Stomach smooth muscle (tissue), 2 donors: ENCODE measurements around the gene ZBTB20.

ENCODE experiments used
- H3K27ac ChIP-seq: one replicate; pipeline ENCODE4 v1.7.0; 2013; ENCODE audit warnings: mild to moderate bottlenecking, low read length, inconsistent platforms
- H3K27me3 ChIP-seq, 2 donors: one replicate each; pipeline ENCODE4 v1.7.0; 2013; ENCODE audit warnings: low read length in 2 of 2; ENCODE audit not compliant: insufficient read depth in 2 of 2, control insufficient read depth in 1 of 2
- H3K36me3 ChIP-seq, 2 donors: one replicate each; pipeline ENCODE4 v1.7.0; 2013; ENCODE audit warnings: low read length in 2 of 2; ENCODE audit not compliant: control insufficient read depth in 2 of 2, insufficient read depth in 2 of 2
- H3K4me1 ChIP-seq: one replicate; pipeline ENCODE4 v1.7.0; 2013; ENCODE audit warnings: low read length; ENCODE audit not compliant: control insufficient read depth, insufficient read depth
- H3K4me3 ChIP-seq, 2 donors: one replicate each; pipeline ENCODE4 v1.7.0; 2013; ENCODE audit warnings: low read length in 2 of 2
- H3K9ac ChIP-seq, 2 donors: one replicate each; pipeline ENCODE4 v1.7.0; 2013; ENCODE audit warnings: low read length in 2 of 2, mild to moderate bottlenecking in 1 of 2
- H3K9me3 ChIP-seq, 2 donors: one replicate each; pipeline ENCODE4 v1.7.0; 2013; ENCODE audit warnings: low read length in 2 of 2; ENCODE audit not compliant: control insufficient read depth in 2 of 2
- donor health status: healthy.
- donor health status: Pancreatic carcinoma.

The ZBTB20 gene

GRCh38 chr3:114333180-114333922, 813.7 kb downstream of the ZBTB20 start:
- Histone ChIP-seq H3K27me3 (no peaks in the 10 kb centered on the region), H3K9ac (no peak overlapping the region), H3K27ac (no peak overlapping the region), H3K9me3 (no peaks in the 10 kb centered on the region), H3K4me1 (no peaks in the 10 kb centered on the region), H3K4me3 (no peak overlapping the region), H3K36me3 (peaks cover 0 to 4% of the 10 kb centered on the region in 2 donors)

GRCh38 chr3:114332342-114333179, 814.5 kb downstream of the ZBTB20 start:
- no peaks in the 10 kb centered on the region for H3K9me3 ChIP-seq
- no peaks in the 10 kb centered on the region for H3K27me3 ChIP-seq
- H3K9ac ChIP-seq = no peak overlapping the region
- H3K4me3 ChIP-seq = no peak overlapping the region
- no peaks in the 10 kb centered on the region for H3K4me1 ChIP-seq
- no peaks in the 10 kb centered on the region for H3K36me3 ChIP-seq
- no peak overlapping the region for H3K27ac ChIP-seq

GRCh38 chr3:114331710-114332109, 815.4 kb downstream of the ZBTB20 start:
- no peak overlapping the region for H3K4me3 ChIP-seq
- no peaks in the 10 kb centered on the region for H3K9me3 ChIP-seq
- no peak overlapping the region for H3K9ac ChIP-seq
- no peaks in the 10 kb centered on the region for H3K27me3 ChIP-seq
- no peak overlapping the region for H3K27ac ChIP-seq
- H3K36me3 ChIP-seq = no peaks in the 10 kb centered on the region
- no peaks in the 10 kb centered on the region for H3K4me1 ChIP-seq

- Histone ChIP-seq H3K27me3 (no peaks in the 10 kb centered on the region), H3K9ac (no peak overlapping the region), H3K9me3 (no peaks in the 10 kb centered on the region), H3K4me3 (no peak overlapping the region), H3K36me3 (no peaks in the 10 kb centered on the region), H3K4me1 (no peaks in the 10 kb centered on the region), H3K27ac (no peak overlapping the region)
Observed at GRCh38 chr3:114331007-114331406, 816.1 kb downstream of the ZBTB20 start.

GRCh38 chr3:114329823-114330222, 817.3 kb downstream of the ZBTB20 start:
- H3K4me1 ChIP-seq = no peaks in the 10 kb centered on the region
- no peaks in the 10 kb centered on the region for H3K36me3 ChIP-seq
- no peak overlapping the region for H3K9ac ChIP-seq
- no peak overlapping the region for H3K27ac ChIP-seq
- no peaks in the 10 kb centered on the region for H3K9me3 ChIP-seq
- H3K4me3 ChIP-seq = no peak overlapping the region
- H3K27me3 ChIP-seq = no peaks in the 10 kb centered on the region

GRCh38 chr3:114328345-114328744, 818.7 kb downstream of the ZBTB20 start:
- no peak overlapping the region for H3K9ac ChIP-seq
- H3K9me3 ChIP-seq = no peaks in the 10 kb centered on the region
- no peak overlapping the region for H3K4me3 ChIP-seq
- no peak overlapping the region for H3K27ac ChIP-seq
- H3K36me3 ChIP-seq = no peaks in the 10 kb centered on the region
- H3K27me3 ChIP-seq = no peaks in the 10 kb centered on the region
- no peaks in the 10 kb centered on the region for H3K4me1 ChIP-seq

GRCh38 chr3:114327665-114328064, 819.4 kb downstream of the ZBTB20 start:
- no peak overlapping the region for H3K4me3 ChIP-seq
- H3K9ac ChIP-seq = no peak overlapping the region
- H3K27me3 ChIP-seq = no peaks in the 10 kb centered on the region
- no peaks in the 10 kb centered on the region for H3K4me1 ChIP-seq
- H3K27ac ChIP-seq = no peak overlapping the region
- no peaks in the 10 kb centered on the region for H3K9me3 ChIP-seq
- H3K36me3 ChIP-seq = no peaks in the 10 kb centered on the region

- Histone ChIP-seq H3K36me3 (no peaks in the 10 kb centered on the region), H3K27me3 (no peaks in the 10 kb centered on the region), H3K9ac (no peak overlapping the region), H3K4me3 (no peak overlapping the region), H3K27ac (no peak overlapping the region), H3K9me3 (no peaks in the 10 kb centered on the region), H3K4me1 (no peaks in the 10 kb centered on the region)
Observed at GRCh38 chr3:114323546-114324254, 823.4 kb downstream of the ZBTB20 start.

- Histone ChIP-seq H3K27me3 (no peaks in the 10 kb centered on the region), H3K9ac (no peak overlapping the region), H3K4me3 (no peak overlapping the region), H3K36me3 (no peaks in the 10 kb centered on the region), H3K4me1 (no peaks in the 10 kb centered on the region), H3K9me3 (no peaks in the 10 kb centered on the region), H3K27ac (no peak overlapping the region)
Observed at GRCh38 chr3:114320246-114320645, 826.8 kb downstream of the ZBTB20 start.

GRCh38 chr3:114319453-114319852, 827.6 kb downstream of the ZBTB20 start:
- Histone ChIP-seq H3K4me3 (no peak overlapping the region), H3K4me1 (no peaks in the 10 kb centered on the region), H3K9me3 (no peaks in the 10 kb centered on the region), H3K9ac (no peak overlapping the region), H3K27ac (no peak overlapping the region), H3K36me3 (no peaks in the 10 kb centered on the region), H3K27me3 (no peaks in the 10 kb centered on the region)
